Right cardiac atrium (tissue), 5 donors: Measurements from ENCODE around the gene EARS2. TPM values are rescaled to one million over a fixed set of nuclear protein-coding genes. Genes with fewer than 3 reads are reported as not detected.
A peak's percentile ranks its signal among the peaks of the same experiment; 100 is the strongest.

Source experiments
- ATAC-seq, 2 donors: fragments of 200-7000 bp; cut with Tn5 transposase; one replicate each; pipeline versions ENCODE4 v1.8.0 to v1.9.1; 2020; ENCODE audit warnings: moderate library complexity in 2 of 2, mild to moderate bottlenecking in 1 of 2
- DNase-seq, 3 donors: peaks; one replicate each; pipeline ENCODE4 v3.0.0-alpha.2; 2020
- H3K27ac ChIP-seq: one replicate; pipeline ENCODE4 v1.5.1; 2013; ENCODE audit warnings: mild to moderate bottlenecking, low read length, control low read depth, moderate library complexity
- H3K27me3 ChIP-seq: one replicate; pipeline ENCODE4 v1.6.1; 2013; ENCODE audit not compliant: control insufficient read depth, insufficient read depth
- H3K4me1 ChIP-seq: one replicate; pipeline ENCODE4 v1.6.1; 2013; ENCODE audit warnings: low read length; ENCODE audit not compliant: control insufficient read depth, insufficient read depth
- H3K4me3 ChIP-seq: one replicate; pipeline ENCODE4 v1.5.1; 2013; ENCODE audit warnings: low read length, control low read depth
- H3K9me3 ChIP-seq: one replicate; pipeline ENCODE4 v1.6.1; 2013; ENCODE audit warnings: low read length; ENCODE audit not compliant: control insufficient read depth
- WGBS: extraction: QIAGEN DNeasy Blood & Tissue Kit; methylation state at CpG from one replicate; pipeline ENCODE4 v1.1.7; 2013; 5-methylcytosine and 5-hydroxymethylcytosine counted together
- intact Hi-C, 4 donors: fragments of 100-400 bp; cut with DNase I; formaldehyde crosslinking; loops; one replicate each; pipeline versions ENCODE4 v1.11.0 to v1.14.0; 2022 to 2023
- polyA plus RNA-seq: library from polyadenylated mRNA; stranded (reverse); fragments of 200-250 nt; gene quantifications from one replicate; pipeline ENCODE4 v1.2.3, GENCODE V29; 2013
- total RNA-seq, 4 donors: library from RNA; stranded (reverse); fragmentation: NEBNext Ultra II Directional; extraction: Animal tissue kit (Norgen Biotek cat#: 25700); gene quantifications; one replicate each; pipeline ENCODE4 v1.2.1, GENCODE V29; 2021
- donor health status: healthy with polysubstance abuse.
- donor health status: DM: no; HTN: yes; CAD: no.
- donor health status: DM: no; HTN: no; CAD: no.
- donor health status: DM: no; HTN: yes; CAD: no; lungs with severe emphysema.
- donor health status: DM: yes; HTN: yes; CAD: no.

The EARS2 gene
- total and polyA plus RNA-seq, 5 donors, result 11.0 to 18.2 (median 15.9) TPM

DNA sequence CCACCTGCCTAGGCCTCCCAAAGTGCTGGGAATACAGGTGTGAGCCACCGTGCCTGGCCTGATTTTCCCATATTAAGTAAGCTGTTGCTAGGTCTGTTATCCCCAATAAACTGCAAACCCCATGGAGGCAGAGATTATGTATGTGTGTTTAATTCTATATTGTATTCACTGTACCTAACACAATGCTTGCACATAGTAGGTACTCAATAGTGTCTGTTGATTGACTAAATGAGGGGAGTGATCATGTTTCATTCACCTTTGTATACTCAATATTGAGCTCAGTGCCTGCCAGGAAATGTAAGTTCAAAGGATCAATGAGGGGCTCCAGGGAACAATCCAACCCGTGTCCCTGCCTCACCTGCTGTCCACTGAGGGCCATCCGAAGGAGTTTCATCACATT is 32.3 kb downstream of the EARS2 start:
- no peak overlapping the region for H3K4me3 ChIP-seq
- 93% methylated on average over 3 of the region's 3 CpGs for WGBS
- H3K27ac ChIP-seq, result no peak overlapping the region
- intact Hi-C loops, result no loop called here
- no peak for ATAC-seq
- H3K4me1 ChIP-seq, result no peaks in the 10 kb centered on the region
- H3K9me3 ChIP-seq, result no peaks in the 10 kb centered on the region
- DNase-seq, result no peak
- H3K27me3 ChIP-seq, result no peaks in the 10 kb centered on the region

GRCh38 chr16:23523876-23524385 is 33.2 kb downstream of the EARS2 start:
- DNase-seq (no peak), ATAC-seq (no peak)
- H3K4me1 ChIP-seq, result no peaks in the 10 kb centered on the region
- no peaks in the 10 kb centered on the region for H3K9me3 ChIP-seq
- intact Hi-C loops, result no loop called here
- 88% methylated on average over 7 of the region's 7 CpGs for WGBS
- no peak overlapping the region for H3K4me3 ChIP-seq
- H3K27me3 ChIP-seq, result no peaks in the 10 kb centered on the region
- no peak overlapping the region for H3K27ac ChIP-seq

GRCh38 chr16:23523321-23523720 is 33.8 kb downstream of the EARS2 start:
- Histone ChIP-seq H3K27ac (no peak overlapping the region), H3K27me3 (no peaks in the 10 kb centered on the region), H3K4me3 (no peak overlapping the region), H3K4me1 (no peaks in the 10 kb centered on the region), H3K9me3 (no peaks in the 10 kb centered on the region)
- intact Hi-C loops, result no loop called here
- no peak for DNase-seq
- peak in 1 of 2 donors; percentile 20 for ATAC-seq
- 92% methylated on average over 6 of the region's 6 CpGs for WGBS

DNA sequence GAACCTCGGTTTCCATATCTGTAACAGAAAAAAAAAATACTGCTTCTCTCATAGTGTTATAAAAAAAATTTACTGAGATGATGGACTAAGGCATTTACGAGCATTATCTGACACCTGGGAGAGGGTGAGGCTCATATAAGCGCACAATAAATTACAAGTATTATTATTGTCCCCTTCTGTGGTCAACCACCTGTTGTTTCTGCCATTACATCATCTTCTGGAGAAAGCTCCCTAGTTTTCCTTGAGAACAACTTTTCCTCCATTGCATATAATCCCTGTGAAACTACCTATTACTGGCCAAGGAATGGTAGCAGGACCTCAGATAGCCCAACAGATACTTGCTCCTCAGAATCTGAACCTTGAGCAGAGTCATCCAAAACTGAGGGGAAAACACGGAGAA is 35.2 kb downstream of the EARS2 start:
- DNase-seq (no peak), ATAC-seq (no peak)
- Histone ChIP-seq H3K9me3 (no peaks in the 10 kb centered on the region), H3K27ac (no peak overlapping the region), H3K4me3 (no peak overlapping the region), H3K27me3 (no peaks in the 10 kb centered on the region), H3K4me1 (no peaks in the 10 kb centered on the region)
- 95% methylated on average over 4 of the region's 4 CpGs for WGBS
- intact Hi-C loops, result no loop called here

- Histone ChIP-seq H3K4me3 (no peak overlapping the region), H3K4me1 (no peaks in the 10 kb centered on the region), H3K9me3 (no peaks in the 10 kb centered on the region), H3K27ac (no peak overlapping the region), H3K27me3 (no peaks in the 10 kb centered on the region)
- WGBS, result 84% methylated on average over 4 of the region's 4 CpGs
- ATAC-seq, result no peak
- intact Hi-C loops, result no loop called here
- no peak for DNase-seq
Measured at GRCh38 chr16:23521037-23521743, 36.0 kb downstream of the EARS2 start.

GRCh38 chr16:23520500-23520899 is 36.6 kb downstream of the EARS2 start:
- no peak for DNase-seq
- intact Hi-C loops, result no loop called here
- Histone ChIP-seq H3K9me3 (no peaks in the 10 kb centered on the region), H3K4me1 (no peaks in the 10 kb centered on the region), H3K27ac (no peak overlapping the region), H3K4me3 (no peak overlapping the region), H3K27me3 (no peaks in the 10 kb centered on the region)
- 81% methylated on average over 4 of the region's 4 CpGs for WGBS
- no peak for ATAC-seq

- DNase-seq (no peak), ATAC-seq (no peak)
- H3K4me1 ChIP-seq, result no peaks in the 10 kb centered on the region
- H3K27me3 ChIP-seq, result no peaks in the 10 kb centered on the region
- H3K4me3 ChIP-seq, result no peak overlapping the region
- no peak overlapping the region for H3K27ac ChIP-seq
- WGBS, result 94% methylated on average over 5 of the region's 5 CpGs
- no peaks in the 10 kb centered on the region for H3K9me3 ChIP-seq
- intact Hi-C loops, result no loop called here
Measured at GRCh38 chr16:23519282-23519681, 37.9 kb downstream of the EARS2 start.

DNA sequence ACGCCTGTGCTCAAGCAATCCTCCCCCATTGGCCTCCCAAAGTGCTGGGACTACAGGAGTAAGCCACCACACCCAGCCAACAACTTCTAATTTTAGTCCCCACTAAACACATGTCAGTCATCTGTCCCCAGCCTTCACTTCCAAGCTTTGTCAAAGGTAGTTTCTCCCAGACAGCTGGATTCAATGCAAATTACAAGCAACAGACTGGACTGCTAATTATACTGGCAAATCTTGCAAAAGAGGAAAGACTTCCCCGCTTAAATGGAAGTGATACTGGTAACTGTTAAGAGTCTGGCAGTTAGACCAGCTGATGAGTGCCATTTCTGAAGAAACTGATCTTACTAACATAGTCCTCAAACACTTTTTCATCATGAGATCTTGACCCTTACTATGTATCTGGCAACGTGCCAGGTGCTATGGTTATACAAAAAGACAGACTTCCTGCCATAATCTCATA is 38.7 kb downstream of the EARS2 start:
- WGBS, result 62% methylated on average over 3 of the region's 3 CpGs
- ATAC-seq, result no peak
- Histone ChIP-seq H3K27me3 (no peaks in the 10 kb centered on the region), H3K4me3 (no peak overlapping the region), H3K9me3 (no peaks in the 10 kb centered on the region), H3K4me1 (no peaks in the 10 kb centered on the region), H3K27ac (no peak overlapping the region)
- DNase-seq, result no peak
- intact Hi-C loops, result no loop called here

DNA sequence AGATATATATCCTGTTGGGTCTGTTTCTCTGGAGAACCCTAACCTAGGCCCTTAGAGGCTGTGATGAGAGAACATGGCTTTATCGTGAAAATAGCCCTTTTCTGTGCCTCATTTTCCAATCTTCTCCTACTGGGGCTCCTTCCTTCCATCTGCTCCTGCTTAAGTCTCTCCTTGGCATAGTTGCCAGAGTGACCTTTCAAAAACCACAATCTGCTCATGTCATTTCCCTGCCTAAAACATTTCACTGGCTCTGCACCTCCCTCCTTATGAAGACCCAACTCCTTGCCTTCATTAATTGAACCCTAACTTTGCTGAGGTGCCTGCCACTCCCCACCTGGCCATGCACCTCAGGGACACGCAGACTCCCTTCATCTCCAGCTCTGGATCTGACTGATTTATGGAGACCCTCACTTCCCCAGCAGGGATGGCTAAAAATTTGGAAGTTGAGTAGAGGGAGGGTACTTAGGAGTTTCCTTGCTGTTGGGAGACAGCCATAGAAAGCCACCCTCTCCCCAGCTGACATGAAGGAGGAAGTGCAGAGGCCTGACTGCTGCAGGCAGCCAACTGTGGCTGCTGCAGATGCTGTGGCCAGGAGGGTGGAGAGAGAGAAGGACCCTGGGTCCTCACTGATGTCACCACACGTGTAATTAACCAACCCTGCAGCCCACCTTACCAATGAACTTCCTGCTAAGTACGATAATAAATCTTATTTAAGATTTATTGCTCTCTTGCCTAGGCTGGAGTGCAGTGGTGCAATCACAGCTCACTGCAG is 40.6 kb downstream of the EARS2 start:
- DNase-seq (no peak), ATAC-seq (no peak)
- Histone ChIP-seq H3K4me3 (no peak overlapping the region), H3K4me1 (no peaks in the 10 kb centered on the region), H3K27me3 (no peaks in the 10 kb centered on the region), H3K27ac (no peak overlapping the region), H3K9me3 (no peaks in the 10 kb centered on the region)
- intact Hi-C loops, result no loop called here
- WGBS, result 85% methylated on average over 4 of the region's 4 CpGs

DNA sequence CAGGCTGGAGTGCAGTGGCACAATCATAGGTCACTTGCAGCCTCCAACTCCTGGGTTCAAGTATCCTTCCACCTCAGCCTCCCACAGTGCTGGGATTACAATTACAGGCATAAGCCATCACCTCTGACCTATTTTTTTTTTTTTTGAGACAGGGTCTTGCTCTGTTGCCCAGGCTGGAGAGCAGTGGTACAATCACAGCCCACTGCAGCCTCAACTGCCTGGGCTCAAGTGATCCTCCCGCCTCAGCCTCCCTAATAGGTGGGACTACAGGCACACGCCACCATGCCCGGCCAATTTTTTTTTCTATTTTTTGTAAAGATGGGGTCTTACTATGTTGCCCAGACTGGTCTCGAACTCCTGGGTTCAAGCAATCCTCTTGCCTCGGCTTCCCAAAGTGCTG is 41.3 kb downstream of the EARS2 start:
- Histone ChIP-seq H3K27me3 (no peaks in the 10 kb centered on the region), H3K4me3 (no peak overlapping the region), H3K4me1 (no peaks in the 10 kb centered on the region), H3K27ac (no peak overlapping the region), H3K9me3 (no peaks in the 10 kb centered on the region)
- WGBS, result 98% methylated on average over 5 of the region's 5 CpGs
- no peak for ATAC-seq
- intact Hi-C loops, result no loop called here
- DNase-seq, result no peak

- Histone ChIP-seq H3K9me3 (no peaks in the 10 kb centered on the region), H3K4me1 (no peaks in the 10 kb centered on the region), H3K4me3 (no peak overlapping the region), H3K27me3 (no peaks in the 10 kb centered on the region), H3K27ac (no peak overlapping the region)
- WGBS, result 84% methylated on average over 7 of the region's 7 CpGs
- ATAC-seq (no peak), DNase-seq (no peak)
- intact Hi-C loops, result no loop called here
Measured at GRCh38 chr16:23514381-23515152, 42.6 kb downstream of the EARS2 start.
